Esophagus muscularis mucosa (tissue), 4 donors: Measurements from ENCODE around the gene SLC37A1.

ENCODE experiments used
- EP300 ChIP-seq: sonication (generic); formaldehyde crosslinking; IDR thresholded peaks from one replicate; pipeline ENCODE4 v1.6.1; 2017; ENCODE audit warnings: antibody characterized with exemption
- POLR2A ChIP-seq: fragments of 450-650 bp; IDR thresholded peaks from one replicate; pipeline ENCODE4 v1.6.1; 2017; ENCODE audit warnings: antibody characterized with exemption, moderate library complexity, mild to moderate bottlenecking, low read depth
- POLR2AphosphoS5 ChIP-seq, 2 donors: sonication (generic); formaldehyde crosslinking; IDR thresholded peaks; one replicate each; pipeline ENCODE4 v1.6.1; 2017; ENCODE audit warnings: antibody characterized with exemption in 2 of 2
- TF ChIP-seq, protein P1 (sequence below), 3 experiments: fragments of 200-600 bp in 2 of 3; fragments of 450-650 bp in 1 of 3; sonication (generic) in 2 of 3; IDR thresholded peaks; one replicate each; pipeline ENCODE4 v1.5.1; 2017 to 2019; ENCODE audit warnings: antibody characterized with exemption in 3 of 3, mild to moderate bottlenecking in 2 of 3, moderate library complexity in 1 of 3

DNA sequence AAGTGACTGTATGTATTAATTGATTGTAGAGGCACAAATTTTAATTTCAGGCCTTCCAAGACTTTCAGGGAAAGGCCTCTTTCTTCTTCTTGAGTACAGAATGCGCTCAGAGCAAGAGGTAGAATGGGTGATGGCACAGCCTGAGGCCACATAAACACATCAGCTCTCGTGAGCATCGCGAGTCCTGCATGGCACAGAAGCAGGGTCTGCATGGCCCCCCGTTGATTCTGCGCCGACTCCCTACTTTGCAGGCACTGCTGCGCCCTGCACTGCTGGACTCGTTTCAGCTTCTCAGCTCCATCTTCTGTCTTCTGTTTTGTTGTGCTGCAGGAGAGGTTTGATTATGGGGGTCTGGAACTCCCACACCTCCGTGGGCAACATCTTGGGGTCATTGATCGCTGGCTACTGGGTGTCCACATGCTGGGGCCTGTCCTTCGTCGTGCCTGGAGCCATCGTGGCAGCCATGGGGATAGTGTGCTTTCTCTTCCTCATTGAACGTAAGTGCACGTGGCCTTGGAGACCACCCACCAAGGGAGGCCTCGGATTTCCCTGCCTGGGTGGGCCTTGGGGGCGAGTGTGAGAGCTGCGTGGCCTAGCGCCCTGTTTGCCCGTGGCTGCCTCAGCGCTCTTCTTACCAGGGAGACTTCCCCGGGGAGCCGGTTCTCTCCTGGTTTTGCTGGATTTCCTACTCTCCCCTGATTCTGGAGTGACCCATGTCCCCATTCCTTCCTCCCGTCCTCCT, 29.6 kb downstream of the SLC37A1 start:
- TF ChIP-seq, protein P1, sequence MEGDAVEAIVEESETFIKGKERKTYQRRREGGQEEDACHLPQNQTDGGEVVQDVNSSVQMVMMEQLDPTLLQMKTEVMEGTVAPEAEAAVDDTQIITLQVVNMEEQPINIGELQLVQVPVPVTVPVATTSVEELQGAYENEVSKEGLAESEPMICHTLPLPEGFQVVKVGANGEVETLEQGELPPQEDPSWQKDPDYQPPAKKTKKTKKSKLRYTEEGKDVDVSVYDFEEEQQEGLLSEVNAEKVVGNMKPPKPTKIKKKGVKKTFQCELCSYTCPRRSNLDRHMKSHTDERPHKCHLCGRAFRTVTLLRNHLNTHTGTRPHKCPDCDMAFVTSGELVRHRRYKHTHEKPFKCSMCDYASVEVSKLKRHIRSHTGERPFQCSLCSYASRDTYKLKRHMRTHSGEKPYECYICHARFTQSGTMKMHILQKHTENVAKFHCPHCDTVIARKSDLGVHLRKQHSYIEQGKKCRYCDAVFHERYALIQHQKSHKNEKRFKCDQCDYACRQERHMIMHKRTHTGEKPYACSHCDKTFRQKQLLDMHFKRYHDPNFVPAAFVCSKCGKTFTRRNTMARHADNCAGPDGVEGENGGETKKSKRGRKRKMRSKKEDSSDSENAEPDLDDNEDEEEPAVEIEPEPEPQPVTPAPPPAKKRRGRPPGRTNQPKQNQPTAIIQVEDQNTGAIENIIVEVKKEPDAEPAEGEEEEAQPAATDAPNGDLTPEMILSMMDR (IDR thresholded peaks at IDR 0.05): no peak
- TF ChIP-seq EP300 (no peak), POLR2A (no peak), POLR2AphosphoS5 (IDR thresholded peaks at IDR 0.05) (no peak)
